HEK293 (cell line): ENCODE measurements around the gene KLHL30.

Experiments used
- CTCF ChIA-PET: fragments of 350-600 bp; formaldehyde crosslinking; extraction: SDS; loops from one replicate; lab custom pipeline; 2021; ENCODE audit warnings: antibody characterized with exemption; lab: Yijun Ruan, JAX
- POLR2A ChIA-PET: fragments of 300-600 bp; formaldehyde crosslinking; extraction: SDS; loops from one replicate; lab custom pipeline; 2020; ENCODE audit warnings: antibody characterized with exemption, inconsistent platforms; lab: Yijun Ruan, JAX
- H3K27ac ChIP-seq: fragments of 200-500 bp; sonication (Bioruptor generic); 2 replicates; pipeline ENCODE4 v1.5.1; 2014; ENCODE audit warnings: low read depth, low read length, control low read depth, inconsistent platforms; ENCODE audit errors: extremely low read depth
- H3K36me3 ChIP-seq, 2 experiments: fragments of 200-500 bp in 1 of 2; sonication (Bioruptor generic) in 1 of 2; 1 replicate in 1 of 2; 2 replicates in 1 of 2; pipeline ENCODE4 v1.5.1; 2014 to 2017; ENCODE audit warnings: inconsistent platforms in 2 of 2, low read length in 2 of 2; ENCODE audit not compliant: control insufficient read depth in 2 of 2, insufficient read depth in 1 of 2
- H3K4me1 ChIP-seq: fragments of 200-500 bp; sonication (Bioruptor generic); 2 replicates; pipeline ENCODE4 v1.5.1; 2014; ENCODE audit warnings: mild to moderate bottlenecking, low read length, inconsistent platforms; ENCODE audit not compliant: control insufficient read depth, insufficient read depth
- H3K4me3 ChIP-seq: 2 replicates; pipeline ENCODE4 v1.5.1; 2011; ENCODE audit warnings: low read depth, mild to moderate bottlenecking, control low read depth, low read length, moderate library complexity
- H3K9me3 ChIP-seq: fragments of 200-500 bp; sonication (Bioruptor generic); 2 replicates; pipeline ENCODE4 v1.5.1; 2014; ENCODE audit warnings: low read depth, low read length, inconsistent platforms; ENCODE audit not compliant: control insufficient read depth, insufficient read depth
- GFI1B ChIP-seq: fragments of 450-650 bp; formaldehyde crosslinking; IDR thresholded peaks from 2 replicates; pipeline ENCODE4 v1.5.1; 2016; ENCODE audit warnings: missing biosample characterization, missing genetic modification characterization
- HIC1 ChIP-seq: fragments of 450-650 bp; formaldehyde crosslinking; IDR thresholded peaks from 2 replicates; pipeline ENCODE4 v1.5.1; 2016; ENCODE audit warnings: missing biosample characterization, missing genetic modification characterization
- OSR2 ChIP-seq: fragments of 450-650 bp; formaldehyde crosslinking; IDR thresholded peaks from 2 replicates; pipeline ENCODE4 v1.5.1; 2016; ENCODE audit warnings: missing biosample characterization, missing genetic modification characterization
- PRDM2 ChIP-seq: fragments of 450-650 bp; formaldehyde crosslinking; IDR thresholded peaks from 2 replicates; pipeline ENCODE4 v1.5.1; 2016; ENCODE audit warnings: missing biosample characterization, missing genetic modification characterization, borderline replicate concordance
- ZBTB49 ChIP-seq: fragments of 450-650 bp; formaldehyde crosslinking; IDR thresholded peaks from 2 replicates; pipeline ENCODE4 v1.5.1; 2016; ENCODE audit warnings: missing biosample characterization, missing genetic modification characterization, low read depth
- ZBTB8A ChIP-seq: fragments of 450-650 bp; formaldehyde crosslinking; IDR thresholded peaks from 2 replicates; pipeline ENCODE4 v1.5.1; 2016; ENCODE audit warnings: missing biosample characterization, missing genetic modification characterization
- ZFP3 ChIP-seq: fragments of 450-650 bp; formaldehyde crosslinking; IDR thresholded peaks from 2 replicates; pipeline ENCODE4 v1.5.1; 2016; ENCODE audit warnings: low read depth, missing biosample characterization, missing genetic modification characterization
- ZNF274 ChIP-seq, 2 experiments: fragments of 200-500 bp in 1 of 2; fragments of 450-650 bp in 1 of 2; sonication (Bioruptor generic) in 1 of 2; formaldehyde crosslinking in 1 of 2; IDR thresholded peaks; 2 replicates each; pipeline versions ENCODE4 v1.5.1 to v1.6.1; 2014 to 2016; ENCODE audit warnings: borderline replicate concordance in 1 of 2, inconsistent platforms in 1 of 2, low read length in 1 of 2, missing biosample characterization in 1 of 2, missing genetic modification characterization in 1 of 2
- ZNF341 ChIP-seq: fragments of 450-650 bp; formaldehyde crosslinking; IDR thresholded peaks from 2 replicates; pipeline ENCODE4; 2016; ENCODE audit warnings: low read depth, missing biosample characterization, missing genetic modification characterization
- ZNF404 ChIP-seq: fragments of 450-650 bp; formaldehyde crosslinking; IDR thresholded peaks from 2 replicates; pipeline ENCODE4 v1.5.1; 2017; ENCODE audit warnings: missing biosample characterization, missing genetic modification characterization
- ZNF423 ChIP-seq: fragments of 450-650 bp; formaldehyde crosslinking; IDR thresholded peaks from 2 replicates; pipeline ENCODE4 v1.5.1; 2016; ENCODE audit warnings: missing biosample characterization, missing genetic modification characterization
- ZNF449 ChIP-seq: fragments of 450-650 bp; formaldehyde crosslinking; IDR thresholded peaks from 2 replicates; pipeline ENCODE4 v1.5.1; 2017; ENCODE audit warnings: missing biosample characterization, mild to moderate bottlenecking, missing genetic modification characterization, moderate library complexity
- ZNF560 ChIP-seq: fragments of 450-650 bp; formaldehyde crosslinking; IDR thresholded peaks from 2 replicates; pipeline ENCODE4 v1.5.1; 2017; ENCODE audit warnings: missing biosample characterization, missing genetic modification characterization, borderline replicate concordance
- ZNF658 ChIP-seq: fragments of 450-650 bp; formaldehyde crosslinking; IDR thresholded peaks from 2 replicates; pipeline ENCODE4; 2016; ENCODE audit warnings: missing biosample characterization, missing genetic modification characterization
- ZNF704 ChIP-seq: fragments of 450-650 bp; formaldehyde crosslinking; IDR thresholded peaks from 2 replicates; pipeline ENCODE4 v1.5.1; 2016; ENCODE audit warnings: missing biosample characterization, missing genetic modification characterization
- ZNF76 ChIP-seq: fragments of 450-650 bp; formaldehyde crosslinking; IDR thresholded peaks from 2 replicates; pipeline ENCODE4; 2016; ENCODE audit warnings: low read depth, missing biosample characterization, missing genetic modification characterization, borderline replicate concordance
- ZNF776 ChIP-seq: fragments of 450-650 bp; formaldehyde crosslinking; IDR thresholded peaks from 2 replicates; pipeline ENCODE4 v1.5.0; 2017; ENCODE audit warnings: missing biosample characterization, missing genetic modification characterization, borderline replicate concordance
- ZNF830 ChIP-seq: fragments of 450-650 bp; IDR thresholded peaks from 2 replicates; pipeline ENCODE4 v1.5.0; 2018; ENCODE audit warnings: missing biosample characterization, missing genetic modification characterization, low read depth, mild to moderate bottlenecking, moderate library complexity

The KLHL30 gene

GRCh38 chr2:238137885-238138284, 583 bp upstream of the KLHL30 start (continued):
- no peak for TF ChIP-seq PRDM2 (tag by site-specific recombination)
- no peak for TF ChIP-seq ZNF776 (tag by site-specific recombination)
- TF ChIP-seq ZNF274 (IDR thresholded peaks at IDR 0.05; ENCODE audit: low read length) = no peak
- no peak for TF ChIP-seq ZNF274 (tag by site-specific recombination; IDR thresholded peaks at IDR 0.05; ENCODE audit: borderline replicate concordance)

- ChIA-PET POLR2A (no interaction called here), CTCF (interaction anchor here (0.7 to 1.0 kb wide), 2 partner anchors 79 to 284 kb away, joined by 3 read pairs; no protein-coding TSS in a partner anchor)
- no peak overlapping the region for H3K4me3 ChIP-seq
- H3K9me3 ChIP-seq = no peaks in the 10 kb centered on the region
- H3K36me3 ChIP-seq = no peaks in the 10 kb centered on the region
- H3K4me1 ChIP-seq = no peaks in the 10 kb centered on the region
- TF ChIP-seq ZNF423 = peak; percentile 42; the same call in 1 of the 2 replicates
- TF ChIP-seq HIC1 = no peak
- no peak overlapping the region for H3K27ac ChIP-seq
Observed at GRCh38 chr2:238139196-238140039, 950 bp downstream of the KLHL30 start.

GRCh38 chr2:238140040-238140439, 1.6 kb downstream of the KLHL30 start:
- CTCF ChIA-PET = interaction anchor here (1.0 kb wide), 1 partner anchor 285 kb away, joined by 3 read pairs; no protein-coding TSS in a partner anchor
- Histone ChIP-seq H3K36me3 (no peaks in the 10 kb centered on the region), H3K9me3 (no peaks in the 10 kb centered on the region), H3K4me3 (no peak overlapping the region), H3K4me1 (no peaks in the 10 kb centered on the region), H3K27ac (no peak overlapping the region)
- POLR2A ChIA-PET = no interaction called here
- TF ChIP-seq ZNF704 (tag by site-specific recombination) (no peak), GFI1B (tag by site-specific recombination) (no peak), ZNF830 (tag by site-specific recombination) (no peak), ZNF341 (no peak), ZNF560 (no peak), ZNF404 (tag by site-specific recombination) (no peak), ZFP3 (no peak), OSR2 (no peak), ZBTB8A (no peak), ZNF658 (no peak), ZNF449 (tag by site-specific recombination) (no peak), ZBTB49 (tag by site-specific recombination) (no peak), ZNF76 (no peak)
